HUES6 (cell line): ENCODE measurements around the gene HCAR3.
"Not testable (repeated sequence)": the region's sequence is repeated elsewhere in the genome, so short reads cannot be mapped to it uniquely, and the experiment has no call there.

ENCODE experiments used
- H3K27ac ChIP-seq: 2 replicates; pipeline ENCODE4 v1.7.0; 2013; ENCODE audit warnings: low read depth, mild to moderate bottlenecking, low read length, inconsistent platforms
- H3K27me3 ChIP-seq: 2 replicates; pipeline ENCODE4 v1.6.1; 2013; ENCODE audit warnings: low read length; ENCODE audit not compliant: control insufficient read depth, insufficient read depth
- H3K36me3 ChIP-seq: 2 replicates; pipeline ENCODE4 v1.6.1; 2013; ENCODE audit warnings: low read length; ENCODE audit not compliant: control insufficient read depth, insufficient read depth
- H3K4me1 ChIP-seq: 2 replicates; pipeline ENCODE4 v1.6.1; 2013; ENCODE audit warnings: low read length; ENCODE audit not compliant: control insufficient read depth, insufficient read depth
- H3K4me3 ChIP-seq: 2 replicates; pipeline ENCODE4 v1.5.1; 2013; ENCODE audit warnings: low read depth, low read length
- H3K9ac ChIP-seq: one replicate; pipeline ENCODE4 v1.6.1; 2013; ENCODE audit warnings: mild to moderate bottlenecking, low read length
- H3K9me3 ChIP-seq: 2 replicates; pipeline ENCODE4 v1.6.1; 2013; ENCODE audit warnings: low read depth, low read length; ENCODE audit not compliant: control insufficient read depth, insufficient read depth

The HCAR3 gene

GRCh38 chr12:122716658-122717057 lies at the start of gene HCAR3:
Gene HCAR3, minus strand, starts transcription at chr12:122716811. Its CDS starts 74 bp downstream, at chr12:122716737.
- H3K27me3 ChIP-seq, H3K4me1 ChIP-seq, H3K4me3 ChIP-seq, H3K27ac ChIP-seq, H3K9me3 ChIP-seq, H3K36me3 ChIP-seq, H3K9ac ChIP-seq: not testable (repeated sequence)

- no peak overlapping the region for H3K27ac ChIP-seq
- H3K4me1 ChIP-seq = peaks cover 6% of the 10 kb centered on the region; the same call in 1 of the 2 replicates
- no peak overlapping the region for H3K4me3 ChIP-seq
- H3K9me3 ChIP-seq = no peaks in the 10 kb centered on the region
- H3K36me3 ChIP-seq = peaks cover 82% of the 10 kb centered on the region
- no peaks in the 10 kb centered on the region for H3K27me3 ChIP-seq
- H3K9ac ChIP-seq = no peak overlapping the region
These were observed 41.0 kb upstream of the HCAR3 start for GRCh38 chr12:122757568-122757967.

DNA sequence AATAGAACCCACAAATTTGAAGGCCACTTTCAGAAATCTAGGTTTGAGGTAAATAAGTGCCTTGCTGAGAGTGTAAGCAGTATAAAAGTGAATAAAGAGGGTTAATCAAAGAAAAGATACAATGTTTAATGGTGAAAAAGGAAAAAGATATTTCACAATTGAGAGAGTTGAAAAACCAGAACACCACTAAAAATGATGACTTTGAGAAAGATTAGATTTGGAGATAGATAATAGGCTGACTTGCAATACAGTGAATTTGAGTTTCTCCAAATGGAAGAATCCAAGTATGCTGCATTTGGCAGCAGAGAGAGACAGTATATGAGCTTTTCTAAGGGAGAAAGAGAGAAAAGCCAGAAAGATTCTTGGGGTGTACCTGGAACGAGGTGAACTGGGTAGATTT lies 38.2 kb upstream of the HCAR3 start:
- no peaks in the 10 kb centered on the region for H3K9me3 ChIP-seq
- H3K27me3 ChIP-seq = no peaks in the 10 kb centered on the region
- no peak overlapping the region for H3K9ac ChIP-seq
- no peak overlapping the region for H3K4me3 ChIP-seq
- H3K27ac ChIP-seq = no peak overlapping the region
- peaks cover 58% of the 10 kb centered on the region for H3K36me3 ChIP-seq
- H3K4me1 ChIP-seq = peaks cover 12% of the 10 kb centered on the region

- H3K9me3 ChIP-seq = no peaks in the 10 kb centered on the region
- peak overlapping the region; percentile 84 for H3K9ac ChIP-seq
- no peaks in the 10 kb centered on the region for H3K27me3 ChIP-seq
- H3K27ac ChIP-seq = peak overlapping the region; percentile 87
- H3K36me3 ChIP-seq = peaks cover 44% of the 10 kb centered on the region
- H3K4me3 ChIP-seq = peak overlapping the region; percentile 67
- H3K4me1 ChIP-seq = peaks cover 15% of the 10 kb centered on the region
These were observed 36.7 kb upstream of the HCAR3 start for GRCh38 chr12:122753319-122753650.

DNA sequence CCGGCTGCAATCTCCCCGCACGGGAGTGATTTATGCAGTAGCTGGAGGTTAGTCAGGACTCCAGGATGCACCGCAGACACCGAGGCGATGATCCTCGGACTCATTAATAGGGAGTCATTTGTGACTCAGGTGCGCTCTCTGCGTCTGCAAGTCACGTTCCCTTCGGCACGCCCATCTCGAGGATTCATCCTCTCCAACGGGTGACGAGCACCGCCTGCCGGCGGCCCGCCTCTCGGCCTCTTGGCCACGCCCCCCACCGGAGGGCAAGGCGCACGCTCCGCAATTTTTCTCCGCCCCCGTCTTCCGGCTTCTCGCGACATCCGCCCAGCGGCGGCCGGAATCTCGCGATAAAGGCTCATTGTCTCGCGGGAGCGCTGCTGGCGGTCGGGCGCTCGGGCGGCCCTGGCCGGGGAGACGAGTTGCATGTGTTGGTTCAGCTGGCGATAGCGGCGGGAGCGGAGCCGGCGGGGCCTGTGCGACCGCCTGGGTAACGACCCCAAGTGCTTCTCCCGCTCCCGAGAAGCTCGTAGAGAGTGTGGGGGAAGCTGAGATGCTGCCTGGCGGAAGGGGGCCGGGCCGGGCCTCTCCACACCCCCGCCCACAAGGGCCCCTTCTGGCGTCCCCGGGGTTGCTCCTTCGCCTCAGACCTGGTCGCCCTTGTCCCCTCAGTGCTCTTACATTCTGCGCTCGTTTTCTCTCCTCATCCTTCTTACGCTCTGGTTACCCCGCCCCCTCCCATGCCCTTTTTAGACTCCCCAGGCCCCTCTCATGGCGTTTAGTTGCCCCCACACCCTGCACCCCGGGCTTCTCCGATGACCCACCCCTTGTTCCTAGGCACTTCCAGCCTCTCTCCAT lies 36.1 kb upstream of the HCAR3 start, which contains the start of gene DENR:
TSS of gene DENR (plus strand) at position 361 of the 855 bp plus-strand sequence. CDS start 878 bp downstream, outside the sequence.
- H3K27me3 ChIP-seq = no peaks in the 10 kb centered on the region
- peak within 1 kb of the TSS; percentile 90 for H3K9ac ChIP-seq
- H3K36me3 ChIP-seq = peaks cover 38% of the 10 kb centered on the region
- peak within 1 kb of the TSS; percentile 67 for H3K4me3 ChIP-seq
- peak within 1 kb of the TSS; percentile 87 for H3K27ac ChIP-seq
- no peaks in the 10 kb centered on the region for H3K9me3 ChIP-seq
- H3K4me1 ChIP-seq = peaks cover 15% of the 10 kb centered on the region

DNA sequence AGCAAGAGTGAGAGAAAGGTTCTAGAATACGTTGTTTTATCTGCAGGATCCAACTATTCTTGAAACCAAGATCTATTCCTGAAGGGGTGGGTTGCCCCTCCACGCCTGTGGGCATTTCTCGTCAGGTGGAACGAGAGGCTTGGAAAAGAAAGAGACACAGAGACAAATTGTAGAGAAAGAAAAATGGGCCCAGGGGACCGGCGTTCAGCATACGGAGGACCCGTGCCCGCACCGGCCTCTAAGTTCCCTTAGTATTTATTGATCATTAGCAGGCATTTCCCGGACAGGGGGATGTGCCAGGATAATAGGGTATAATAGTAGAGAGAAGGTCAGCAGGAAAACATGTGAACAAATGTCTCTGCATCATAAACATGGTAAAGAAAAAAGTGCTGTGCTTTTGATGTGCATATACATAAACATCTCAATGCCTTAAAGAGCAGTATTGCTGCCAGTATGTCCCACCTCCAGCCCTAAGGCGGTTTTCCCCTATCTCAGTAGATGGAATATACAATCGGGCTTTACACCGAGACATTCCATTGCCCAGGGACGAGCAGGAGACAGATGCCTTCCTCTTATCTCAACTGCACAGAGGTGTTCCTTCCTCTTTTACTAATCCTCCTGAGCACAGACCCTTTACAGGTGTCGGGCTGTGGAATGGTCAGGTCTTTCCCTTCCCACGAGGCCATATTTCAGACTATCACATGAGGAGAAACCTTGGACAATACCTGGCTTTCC lies 34.3 kb upstream of the HCAR3 start:
- Histone ChIP-seq H3K9ac (peak overlapping the region; percentile 90), H3K27ac (peak overlapping the region; percentile 81), H3K36me3 (peaks cover 22% of the 10 kb centered on the region), H3K4me3 (peak overlapping the region; percentile 67), H3K4me1 (peaks cover 15% of the 10 kb centered on the region)
- not testable (repeated sequence) for H3K9me3 ChIP-seq, H3K27me3 ChIP-seq

- H3K27me3 ChIP-seq = no peaks in the 10 kb centered on the region
- H3K4me3 ChIP-seq = no peak overlapping the region
- no peaks in the 10 kb centered on the region for H3K9me3 ChIP-seq
- peak overlapping the region; percentile 39; the same call in 1 of the 2 replicates for H3K27ac ChIP-seq
- peaks cover 12% of the 10 kb centered on the region for H3K36me3 ChIP-seq
- H3K4me1 ChIP-seq = peaks cover 15% of the 10 kb centered on the region
- H3K9ac ChIP-seq = no peak overlapping the region
These were observed 33.1 kb upstream of the HCAR3 start for GRCh38 chr12:122749569-122750332.

GRCh38 chr12:122747224-122748135 lies 30.9 kb upstream of the HCAR3 start:
- Histone ChIP-seq H3K27ac (no peak overlapping the region), H3K9me3 (no peaks in the 10 kb centered on the region), H3K36me3 (no peaks in the 10 kb centered on the region), H3K4me3 (no peak overlapping the region), H3K4me1 (peaks cover 9% of the 10 kb centered on the region; the same call in 1 of the 2 replicates), H3K9ac (no peak overlapping the region), H3K27me3 (no peaks in the 10 kb centered on the region)

DNA sequence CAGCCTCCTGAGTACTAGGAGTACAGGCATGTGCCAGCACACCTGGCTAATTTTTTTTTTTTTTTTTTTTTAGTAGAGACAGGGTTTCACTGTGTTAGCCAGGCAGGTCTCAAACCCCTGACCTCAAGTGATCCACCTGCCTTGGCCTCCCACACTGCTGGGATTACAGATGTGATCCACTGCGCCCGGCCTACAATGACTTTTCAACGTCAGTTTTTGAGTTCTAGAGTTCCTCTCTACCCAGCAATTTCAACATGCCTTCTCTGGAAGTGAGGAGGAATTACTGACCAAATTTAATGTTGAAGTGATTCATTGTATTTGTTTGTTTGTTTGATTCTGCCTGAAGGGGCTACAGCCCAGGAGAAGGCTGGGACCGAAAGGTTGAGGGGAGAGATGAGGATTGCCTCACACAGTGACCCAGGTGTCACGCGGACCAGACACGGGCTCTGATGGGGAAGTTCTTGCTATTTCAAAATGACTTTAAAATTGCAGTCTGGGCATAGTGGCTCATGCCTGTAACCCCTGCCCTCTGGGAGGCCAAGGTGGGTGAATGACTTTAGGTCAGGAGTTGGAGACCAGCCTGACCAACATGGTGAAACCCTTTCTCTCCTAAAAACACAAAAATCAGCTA lies 27.4 kb upstream of the HCAR3 start:
- H3K36me3 ChIP-seq = no peaks in the 10 kb centered on the region
- no peaks in the 10 kb centered on the region for H3K4me1 ChIP-seq
- H3K27me3 ChIP-seq = no peaks in the 10 kb centered on the region
- no peak overlapping the region for H3K9ac ChIP-seq
- no peak overlapping the region for H3K4me3 ChIP-seq
- no peaks in the 10 kb centered on the region for H3K9me3 ChIP-seq
- no peak overlapping the region for H3K27ac ChIP-seq

GRCh38 chr12:122740351-122740750 lies 23.7 kb upstream of the HCAR3 start:
- no peak overlapping the region for H3K9ac ChIP-seq
- H3K36me3 ChIP-seq = no peaks in the 10 kb centered on the region
- no peaks in the 10 kb centered on the region for H3K4me1 ChIP-seq
- H3K27me3 ChIP-seq = no peaks in the 10 kb centered on the region
- H3K9me3 ChIP-seq = peaks cover 4% of the 10 kb centered on the region; the same call in 1 of the 2 replicates
- H3K4me3 ChIP-seq = no peak overlapping the region
- no peak overlapping the region for H3K27ac ChIP-seq
